Measurements from ENCODE around the gene KHDC3L.

- TF ChIP-seq POLR2A (IDR thresholded peaks at IDR 0.05) (no peak), CTCF (IDR thresholded peaks at IDR 0.05) (no peak)
Observed at GRCh38 chr6:73377225-73377624, 14.8 kb downstream of the KHDC3L start.

Measured in esophagus squamous epithelium (tissue), 4 donors.